C1 segment of cervical spinal cord (tissue), 14 donors: Measurements from ENCODE around the gene ABT1.

Experiments used
- DNase-seq, 14 donors: peaks; one replicate each; lab custom pipeline; 2025; lab: John Stamatoyannopoulos, UW

ABT1 gene

DNA sequence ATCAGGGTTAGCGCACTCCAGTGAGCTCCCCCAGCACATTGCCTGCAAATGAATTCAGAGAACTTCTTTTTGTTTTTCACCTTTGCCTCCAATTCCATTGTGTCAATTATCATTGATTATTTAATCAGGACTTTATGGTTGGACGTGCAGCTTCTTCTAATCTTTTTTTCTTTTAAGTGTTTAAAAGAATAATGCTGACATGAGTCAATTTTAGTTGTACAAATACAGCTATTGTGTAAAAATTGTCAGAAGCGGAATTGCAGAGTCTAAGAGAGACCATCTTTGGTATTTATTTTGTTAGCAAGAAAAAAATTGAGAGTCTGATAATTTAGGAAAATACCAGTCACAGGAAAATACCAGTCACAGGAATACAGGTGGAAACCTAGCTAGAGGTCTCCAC is 5.5 kb downstream of the ABT1 start:
- DNase-seq, result no peak

DNA sequence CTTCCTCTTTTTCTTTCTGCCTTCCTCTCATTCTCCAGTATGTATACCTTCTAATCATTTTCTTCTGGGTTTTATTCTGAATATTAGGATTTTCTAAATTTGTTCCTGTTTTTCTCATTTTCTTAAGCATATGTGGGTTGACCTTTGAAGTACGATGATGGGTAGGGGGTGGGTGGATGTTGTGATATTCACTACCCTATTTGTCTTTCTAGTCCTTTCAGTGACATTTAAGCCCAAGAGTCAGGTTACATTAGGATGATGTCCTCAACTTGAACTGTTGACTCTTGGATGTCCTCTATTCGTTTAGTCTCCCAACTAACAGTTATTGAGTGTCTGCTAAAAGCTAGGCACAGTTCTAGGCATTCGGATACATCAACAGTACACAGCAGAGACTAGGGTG is 7.3 kb downstream of the ABT1 start:
- no peak for DNase-seq

DNA sequence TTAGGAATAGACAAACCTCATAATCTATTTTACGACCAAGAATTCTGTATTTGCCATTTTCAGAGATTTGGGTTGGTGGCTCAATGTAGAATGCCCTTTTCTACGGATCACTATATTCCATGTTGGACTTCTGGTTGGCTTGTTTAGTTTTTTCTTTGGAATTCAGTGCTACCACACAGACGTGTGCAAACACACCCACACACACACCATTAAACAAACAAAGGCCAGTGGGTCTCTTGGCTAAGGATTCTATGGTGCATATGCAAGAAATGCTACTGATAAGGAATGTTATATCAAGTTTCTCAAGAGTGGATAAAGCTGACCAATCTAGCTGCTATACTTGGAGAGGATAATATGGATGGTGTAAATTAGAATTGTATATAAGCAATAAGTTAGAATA is 8.0 kb downstream of the ABT1 start:
- DNase-seq, result no peak

DNA sequence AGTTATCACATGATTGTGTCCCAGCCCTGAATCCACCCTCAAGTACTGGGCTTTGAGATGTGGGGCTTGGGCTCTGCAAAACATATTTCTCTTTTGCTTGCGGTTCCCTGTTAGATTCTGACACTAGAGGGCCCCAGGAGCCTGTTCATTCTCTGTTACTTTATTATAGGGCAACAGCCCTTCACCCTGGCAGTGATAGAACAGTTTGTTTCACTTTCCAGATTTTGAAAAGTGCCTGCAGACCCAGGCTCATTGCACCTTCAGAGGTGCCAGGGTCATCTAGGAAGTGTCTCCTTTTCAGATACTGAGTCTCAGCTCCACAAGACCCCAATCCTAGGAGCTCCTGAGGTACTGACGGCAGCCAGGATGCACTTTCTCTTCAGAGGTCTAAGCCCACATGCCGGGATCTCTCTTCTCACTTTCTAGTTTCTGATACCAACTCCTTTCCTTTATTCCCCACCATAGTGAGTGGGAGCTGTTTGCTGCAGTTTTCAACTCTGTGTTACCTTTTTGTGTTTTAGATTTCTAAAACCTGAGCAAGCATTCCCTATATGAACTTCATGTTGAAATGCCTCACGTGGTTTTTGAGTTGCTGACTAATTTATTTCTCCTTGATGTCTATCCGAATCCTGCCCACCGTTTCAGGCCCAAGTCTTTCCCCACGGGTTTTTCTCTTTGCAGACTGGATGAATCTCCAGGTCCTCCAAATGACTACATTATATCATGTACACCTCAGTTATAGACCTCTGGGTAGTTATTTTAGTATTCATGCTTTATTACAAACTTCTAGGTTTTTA is 10.9 kb downstream of the ABT1 start:
- DNase-seq, result peak in 6 of 14 donors; percentile 4 to 32 (median 14)

DNA sequence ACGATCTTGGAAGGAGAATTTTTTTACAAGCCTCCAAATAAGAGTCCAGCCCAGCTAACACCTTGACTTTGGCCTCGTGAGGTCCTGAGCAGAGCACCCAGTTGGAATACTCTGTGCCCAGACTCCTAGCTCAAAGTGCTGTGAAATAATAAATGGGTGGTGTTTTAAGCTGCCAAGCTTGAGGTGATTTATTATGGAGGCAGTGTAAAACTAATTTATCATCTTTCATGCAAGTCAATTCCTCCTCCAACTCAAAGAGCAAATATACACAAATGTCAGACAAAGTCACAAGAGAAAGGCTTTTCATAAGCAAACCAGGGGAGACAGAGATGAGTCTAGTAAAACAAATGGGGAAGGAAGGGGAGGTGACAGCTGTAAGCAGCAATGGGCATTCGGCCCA is 12.7 kb downstream of the ABT1 start:
- DNase-seq, result no peak

DNA sequence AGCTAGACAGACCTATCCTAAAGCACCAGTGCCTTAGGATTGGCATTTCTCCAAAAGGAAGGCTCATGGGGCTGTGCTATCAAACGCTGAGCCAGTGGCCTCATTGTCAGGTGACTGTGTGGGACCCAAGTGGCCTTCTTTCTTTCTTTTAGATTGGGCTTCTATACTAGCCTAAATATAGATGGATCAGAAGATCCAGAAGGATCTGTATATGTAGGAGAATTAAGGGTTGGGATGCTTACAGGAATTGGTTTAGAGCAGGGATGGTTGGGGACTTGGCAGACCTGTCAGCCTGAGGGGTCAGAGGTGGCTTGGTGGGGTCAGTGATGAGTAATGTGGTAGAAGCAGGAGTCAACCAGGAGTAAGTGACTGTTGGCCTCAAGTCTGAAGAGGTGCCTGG is 14.8 kb downstream of the ABT1 start:
- no peak for DNase-seq

DNA sequence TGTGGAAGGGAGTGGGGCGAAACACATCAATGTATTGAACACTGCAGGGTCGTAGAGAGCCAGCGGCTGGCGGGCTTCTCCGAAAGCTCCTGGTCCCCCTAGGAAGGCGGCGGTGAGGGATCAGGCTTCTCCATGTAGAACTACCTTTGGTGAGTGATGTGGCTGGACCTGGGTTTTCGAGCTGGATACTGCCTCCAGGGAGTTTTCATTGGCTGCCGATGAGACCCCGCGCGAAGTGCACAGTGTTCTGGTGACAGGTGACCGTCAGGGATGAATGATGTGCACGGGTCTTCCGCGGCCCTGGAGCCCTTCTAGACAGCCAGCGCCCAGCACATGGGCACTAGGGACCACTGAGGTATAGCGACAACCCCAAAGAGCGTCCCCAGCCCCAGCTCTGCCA is 16.4 kb downstream of the ABT1 start:
- no peak for DNase-seq

DNA sequence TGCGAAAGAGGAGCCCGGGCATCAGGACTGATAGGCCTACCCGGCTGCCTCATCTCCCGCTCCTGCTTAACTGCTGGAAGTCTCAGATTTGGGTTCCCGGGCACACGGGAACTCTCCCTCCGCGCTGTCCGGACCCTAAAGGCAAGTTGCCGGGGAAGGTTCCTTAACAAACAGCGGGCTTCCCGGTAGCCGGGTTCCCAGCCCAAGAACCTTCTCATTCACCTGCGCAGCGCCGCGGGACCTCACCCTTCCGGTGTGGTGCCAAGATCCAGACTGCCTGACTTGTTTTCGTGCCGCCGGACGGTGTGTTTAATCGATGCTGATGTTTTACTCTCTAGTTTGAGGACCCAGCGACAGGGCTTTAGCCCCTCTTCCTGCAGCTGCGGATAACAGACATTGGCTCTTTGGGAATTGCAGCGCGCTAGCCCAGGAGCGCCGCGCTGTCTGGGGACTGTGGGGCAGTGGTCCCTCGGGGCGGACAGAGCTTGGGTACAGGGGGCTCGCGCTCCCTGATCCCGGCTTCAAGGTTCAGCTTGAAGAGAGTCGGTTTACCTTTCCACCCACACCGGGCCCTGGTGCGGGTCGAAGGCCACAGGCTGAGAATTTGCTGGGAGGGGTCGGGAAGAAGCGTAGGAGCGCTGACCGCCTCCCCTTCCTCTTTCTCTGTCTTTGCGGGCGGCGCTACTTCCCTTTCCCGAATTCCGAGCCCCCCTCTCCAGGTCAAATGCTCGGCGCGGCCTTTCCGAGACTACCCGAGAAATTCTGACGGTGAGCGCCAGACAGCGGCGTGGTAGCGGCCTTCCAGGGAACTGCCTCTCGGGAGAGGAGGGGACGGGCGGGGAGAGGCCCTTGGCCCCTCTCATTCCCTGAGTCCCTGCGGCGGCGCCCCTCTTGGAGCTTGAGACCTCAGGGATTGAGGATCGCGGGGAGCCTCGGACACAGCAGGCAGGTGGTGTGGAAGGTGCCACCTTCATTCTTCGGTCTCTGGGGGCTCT is 17.2 kb downstream of the ABT1 start:
- DNase-seq, result peak in 1 of 14 donors; percentile 13

DNA sequence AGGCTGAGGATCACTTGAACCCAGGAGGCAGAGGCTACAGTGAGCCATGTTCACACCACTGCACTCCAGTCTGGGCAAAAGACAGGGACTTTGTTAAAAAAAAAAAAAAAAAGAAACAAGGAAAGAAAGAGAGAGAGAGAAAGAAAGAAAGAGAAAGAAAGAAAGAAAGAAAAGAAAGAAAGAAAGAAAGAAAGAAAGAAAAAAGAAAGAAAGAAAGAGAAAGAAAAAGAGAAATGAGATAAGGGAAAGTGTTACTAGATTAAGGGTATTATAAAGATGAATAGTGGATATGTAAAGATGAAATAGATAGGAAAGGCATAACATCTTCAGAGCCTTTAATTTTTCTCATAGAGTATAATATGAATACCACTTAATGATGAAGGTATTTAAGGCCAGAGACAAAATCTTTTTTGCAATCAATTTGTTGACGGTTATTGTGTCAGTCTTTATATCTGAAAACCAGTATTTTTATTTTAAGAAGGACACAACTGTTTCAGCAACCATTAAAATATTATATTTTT is 26.6 kb downstream of the ABT1 start:
- no peak for DNase-seq

DNA sequence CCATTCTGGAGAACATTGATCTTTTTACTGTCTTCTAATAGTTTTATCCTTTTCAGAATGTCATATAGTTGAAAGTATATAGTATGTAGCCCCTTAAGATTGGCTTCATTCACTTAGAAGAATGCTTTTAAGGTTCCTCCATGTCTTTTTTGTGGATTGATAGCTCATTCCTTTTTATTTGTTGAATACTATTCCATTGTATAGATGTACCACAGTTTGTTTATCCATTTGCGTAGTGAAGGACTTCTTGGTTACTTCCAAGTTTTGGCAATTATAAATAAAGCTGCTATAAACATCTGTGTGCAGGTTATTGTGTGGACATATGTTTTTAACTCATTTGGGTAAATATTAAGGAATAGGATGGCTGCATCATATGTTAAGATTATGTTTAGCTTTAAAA is 27.8 kb downstream of the ABT1 start:
- no peak for DNase-seq

DNA sequence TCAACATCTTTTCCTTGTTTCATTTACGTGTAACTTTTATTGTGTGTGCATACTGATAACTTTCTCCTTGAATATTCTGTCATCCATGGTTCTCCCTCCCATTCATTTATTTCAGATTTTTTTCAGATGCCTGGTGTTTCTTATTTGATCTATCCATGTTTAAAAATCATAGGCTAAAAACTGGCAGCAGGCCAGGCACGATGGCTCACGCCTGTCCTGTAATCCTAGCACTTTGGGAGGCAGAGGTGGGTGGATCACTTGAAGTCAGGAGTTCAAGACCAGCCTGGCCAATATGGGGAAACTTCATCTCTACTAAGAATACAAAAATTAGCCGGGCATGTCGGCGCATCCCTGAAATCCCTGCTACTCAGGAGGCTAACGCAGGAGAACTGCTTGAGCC is 31.1 kb downstream of the ABT1 start:
- no peak for DNase-seq

DNA sequence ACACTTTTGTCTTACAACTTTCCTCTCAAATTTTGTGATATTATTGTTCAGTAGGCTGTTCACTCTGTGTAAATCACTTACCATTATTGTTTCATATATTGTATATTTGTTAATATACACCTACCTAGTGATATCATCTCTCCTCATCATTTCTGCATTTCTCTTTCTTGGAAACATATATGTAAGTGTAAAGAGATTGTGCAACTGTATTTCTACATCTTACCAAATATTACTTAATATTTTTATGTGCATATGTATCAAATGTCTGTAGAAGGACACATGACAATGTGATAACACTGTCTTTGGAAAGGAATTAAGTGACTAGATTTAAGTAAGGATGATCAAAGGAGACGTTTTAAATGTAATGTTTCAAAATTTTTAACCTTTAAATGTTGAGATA is 32.6 kb downstream of the ABT1 start:
- DNase-seq, result no peak

DNA sequence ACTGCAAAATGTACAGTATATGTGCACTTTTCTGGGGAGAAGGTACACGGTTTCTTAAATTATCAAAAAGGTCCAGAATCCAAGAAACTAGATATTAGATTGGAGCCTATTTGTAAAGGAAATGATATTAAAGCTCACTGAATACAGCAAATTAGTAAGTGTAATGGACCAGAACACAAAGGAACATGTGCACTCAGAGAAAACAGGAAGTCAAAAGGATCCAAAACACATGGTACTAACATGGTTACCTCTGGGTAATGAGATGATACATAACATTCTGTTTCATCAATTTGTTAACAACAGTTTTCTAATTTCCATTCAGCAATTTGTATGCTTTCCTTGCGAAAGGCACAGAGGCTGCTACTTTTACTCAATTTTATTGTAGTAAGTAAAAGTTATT is 44.1 kb downstream of the ABT1 start:
- no peak for DNase-seq

DNA sequence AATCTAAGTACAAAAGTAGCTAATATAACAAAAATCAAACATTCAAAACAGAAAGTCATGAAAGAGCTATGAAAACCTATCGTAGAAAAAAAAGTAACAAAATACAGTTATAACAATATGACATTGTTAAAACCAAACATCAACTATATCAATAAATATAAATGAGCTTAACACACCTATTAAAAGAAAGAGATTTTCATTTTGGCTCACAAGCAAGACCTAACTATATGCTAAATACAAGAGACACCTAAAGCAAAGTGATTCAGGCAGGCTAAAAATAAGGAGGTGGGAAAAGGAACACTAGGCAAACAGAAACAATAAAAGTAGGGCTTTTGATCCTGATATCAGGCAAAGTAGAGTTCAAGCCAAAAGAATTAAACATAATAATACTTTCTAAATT is 49.3 kb downstream of the ABT1 start:
- DNase-seq, result no peak
